Loucy (cell line): ENCODE results near the gene MMP15.

Source experiments
- CTCF ChIP-seq: fragments of 200-600 bp; sonication (generic); conservative IDR thresholded peaks from 2 replicates; pipeline ENCODE4 v1.5.1; 2014; ENCODE audit warnings: mild to moderate bottlenecking, antibody characterized with exemption, low read length
- EZH2phosphoT487 ChIP-seq: fragments of 200-600 bp; IDR thresholded peaks from 2 replicates; pipeline ENCODE4 v1.6.1; 2018; ENCODE audit warnings: antibody characterized with exemption, mild to moderate bottlenecking, moderate library complexity, borderline replicate concordance

GRCh38 chr16:57991551-57992059 lies 33.9 kb upstream of the MMP15 start:
- TF ChIP-seq CTCF = no peak
- TF ChIP-seq EZH2phosphoT487 = no peak
